Tongue (tissue), 2 donors: ENCODE data around the gene POLR3H. TPM values are rescaled to one million over a fixed set of nuclear protein-coding genes. Genes with fewer than 3 reads are reported as not detected.

Experiments
- DNase-seq: peaks from one replicate; pipeline ENCODE4 v3.0.0-alpha.2; 2015
- total RNA-seq: library from RNA; depleted of rRNA; stranded (reverse); fragments of >200 nt; gene quantifications from one replicate; pipeline ENCODE4 v1.2.3, GENCODE V29; 2014

Gene POLR3H
- total RNA-seq, 1 donor from 2014 or later, result 12.9 TPM

- no peak for DNase-seq
These were observed 30.9 kb downstream of the POLR3H start for GRCh38 chr22:41513391-41513790.

- peak; percentile 67 for DNase-seq
These were observed 31.7 kb downstream of the POLR3H start for GRCh38 chr22:41512421-41513194.

- DNase-seq, result peak; percentile 33
These were observed 32.7 kb downstream of the POLR3H start for GRCh38 chr22:41511521-41511968.

GRCh38 chr22:41508770-41509170 lies 35.5 kb downstream of the POLR3H start:
- peak; percentile 30 for DNase-seq

GRCh38 chr22:41507330-41508063 lies 36.8 kb downstream of the POLR3H start:
- DNase-seq, result no peak

GRCh38 chr22:41505511-41506220 lies 38.6 kb downstream of the POLR3H start:
- no peak for DNase-seq

- DNase-seq, result no peak
These were observed 39.5 kb downstream of the POLR3H start for GRCh38 chr22:41504816-41505215.

- no peak for DNase-seq
These were observed 39.9 kb downstream of the POLR3H start for GRCh38 chr22:41504397-41504796.

GRCh38 chr22:41501209-41501608 lies 43.1 kb downstream of the POLR3H start:
- DNase-seq, result no peak

GRCh38 chr22:41500303-41500702 lies 44.0 kb downstream of the POLR3H start:
- no peak for DNase-seq

- no peak for DNase-seq
These were observed 44.5 kb downstream of the POLR3H start for GRCh38 chr22:41499624-41500280.

- no peak for DNase-seq
These were observed 45.9 kb downstream of the POLR3H start for GRCh38 chr22:41498303-41498835.

GRCh38 chr22:41491374-41492100 lies 52.7 kb downstream of the POLR3H start:
- peak; percentile 27 for DNase-seq

- DNase-seq, result no peak
These were observed 55.5 kb downstream of the POLR3H start for GRCh38 chr22:41488596-41489385.

- no peak for DNase-seq
These were observed 56.2 kb downstream of the POLR3H start for GRCh38 chr22:41488076-41488475.

- DNase-seq, result no peak
These were observed 57.0 kb downstream of the POLR3H start for GRCh38 chr22:41487037-41487935.

- DNase-seq, result no peak
These were observed 59.2 kb downstream of the POLR3H start for GRCh38 chr22:41485033-41485432.

GRCh38 chr22:41482319-41482935 lies 61.8 kb downstream of the POLR3H start:
- no peak for DNase-seq

- DNase-seq, result no peak
These were observed 62.3 kb downstream of the POLR3H start for GRCh38 chr22:41481925-41482318.
